Upper lobe of right lung (tissue), 1 donor: ENCODE data around the gene GCK. TPM values are rescaled to one million over a fixed set of nuclear protein-coding genes. Genes with fewer than 3 reads are reported as not detected.

Experiments
- ATAC-seq: fragments of 200-7000 bp; cut with Tn5 transposase; one replicate; pipeline ENCODE4 v1.9.1; 2020; ENCODE audit warnings: mild to moderate bottlenecking, moderate library complexity
- DNase-seq: peaks from one replicate; pipeline ENCODE4 v3.0.0-alpha.2; 2020
- H3K27ac ChIP-seq: fragments of 200-600 bp; one replicate; pipeline ENCODE4 v1.8.0; 2022
- H3K27me3 ChIP-seq: fragments of 200-600 bp; one replicate; pipeline ENCODE4 v1.8.0; 2022; ENCODE audit warnings: mild to moderate bottlenecking
- H3K36me3 ChIP-seq: fragments of 200-600 bp; one replicate; pipeline ENCODE4 v1.8.0; 2022
- H3K4me1 ChIP-seq: fragments of 200-600 bp; one replicate; pipeline ENCODE4 v1.8.0; 2022
- H3K4me3 ChIP-seq: fragments of 200-600 bp; one replicate; pipeline ENCODE4 v1.8.0; 2022; ENCODE audit warnings: mild to moderate bottlenecking
- H3K9me3 ChIP-seq: fragments of 200-600 bp; one replicate; pipeline ENCODE4 v1.8.0; 2022
- CTCF ChIP-seq: fragments of 200-600 bp; IDR thresholded peaks from one replicate; pipeline ENCODE4 v1.8.0; 2022; ENCODE audit warnings: antibody characterized with exemption
- intact Hi-C: fragments of 100-400 bp; cut with DNase I; formaldehyde crosslinking; loops from one replicate; pipeline ENCODE4 v1.11.0; 2022
- total RNA-seq: library from RNA; stranded (reverse); fragmentation: NEBNext Ultra II Directional; extraction: Animal tissue kit (Norgen Biotek cat#: 25700); gene quantifications from one replicate; pipeline ENCODE4 v1.2.1, GENCODE V29; 2021
- donor health status: DM: no; HTN: yes; CAD: no; lungs with severe emphysema.

Gene GCK
- total RNA-seq, 1 donor from 2014 or later: 0.23 TPM

- Histone ChIP-seq H3K9me3 (no peaks in the 10 kb centered on the region), H3K36me3 (no peaks in the 10 kb centered on the region), H3K27me3 (peaks cover 10% of the 10 kb centered on the region), H3K4me1 (no peaks in the 10 kb centered on the region), H3K27ac (no peak overlapping the region), H3K4me3 (no peak overlapping the region)
- no peak for TF ChIP-seq CTCF
- DNase-seq: peak; percentile 47
- no peak for ATAC-seq
- intact Hi-C loops: no loop called here
Measured at GRCh38 chr7:44221231-44221791, 32.1 kb upstream of the GCK start.

- Histone ChIP-seq H3K4me3 (no peak overlapping the region), H3K36me3 (no peaks in the 10 kb centered on the region), H3K27ac (no peak overlapping the region), H3K4me1 (no peaks in the 10 kb centered on the region), H3K27me3 (peaks cover 3% of the 10 kb centered on the region), H3K9me3 (no peaks in the 10 kb centered on the region)
- no peak for TF ChIP-seq CTCF
- ATAC-seq (no peak), DNase-seq (peak; percentile 57)
- intact Hi-C loops: no loop called here
Measured at GRCh38 chr7:44220358-44221112, 31.3 kb upstream of the GCK start.

GRCh38 chr7:44220046-44220357 lies 30.8 kb upstream of the GCK start:
- Histone ChIP-seq H3K4me1 (no peaks in the 10 kb centered on the region), H3K27me3 (no peaks in the 10 kb centered on the region), H3K9me3 (no peaks in the 10 kb centered on the region), H3K4me3 (no peak overlapping the region), H3K27ac (no peak overlapping the region), H3K36me3 (no peaks in the 10 kb centered on the region)
- DNase-seq: peak; percentile 53
- intact Hi-C loops: no loop called here
- ATAC-seq: no peak
- TF ChIP-seq CTCF: no peak

- H3K27me3 ChIP-seq: no peaks in the 10 kb centered on the region
- no peak for TF ChIP-seq CTCF
- no peaks in the 10 kb centered on the region for H3K4me1 ChIP-seq
- intact Hi-C loops: no loop called here
- H3K9me3 ChIP-seq: no peaks in the 10 kb centered on the region
- DNase-seq (peak; percentile 40), ATAC-seq (no peak)
- no peak overlapping the region for H3K27ac ChIP-seq
- H3K36me3 ChIP-seq: peaks cover 2% of the 10 kb centered on the region
- no peak overlapping the region for H3K4me3 ChIP-seq
Measured at GRCh38 chr7:44219371-44220045, 30.3 kb upstream of the GCK start.

- Histone ChIP-seq H3K4me1 (no peaks in the 10 kb centered on the region), H3K4me3 (no peak overlapping the region), H3K27ac (no peak overlapping the region), H3K9me3 (no peaks in the 10 kb centered on the region), H3K36me3 (peaks cover 3% of the 10 kb centered on the region), H3K27me3 (no peaks in the 10 kb centered on the region)
- TF ChIP-seq CTCF: no peak
- intact Hi-C loops: no loop called here
- DNase-seq (peak; percentile 49), ATAC-seq (no peak)
Measured at GRCh38 chr7:44218418-44219201, 29.4 kb upstream of the GCK start.
